GM10248 (cell line): Measurements from ENCODE around the gene RAB27B.

Experiments used
- CTCF ChIA-PET: fragments of 300-600 bp; sonication (Branson Sonifier 250); formaldehyde crosslinking; extraction: SDS; loops from one replicate; lab custom pipeline; 2021; ENCODE audit warnings: antibody characterized with exemption; lab: Yijun Ruan, JAX
- POLR2A ChIA-PET: fragments of 350-650 bp; sonication (Branson Sonifier 250); formaldehyde crosslinking; extraction: SDS; loops from one replicate; lab custom pipeline; 2020; ENCODE audit warnings: antibody characterized with exemption; lab: Yijun Ruan, JAX
- DNase-seq: peaks from one replicate; pipeline ENCODE4 v3.0.0; 2012; ENCODE audit errors: extremely low spot score
- CTCF ChIP-seq: IDR thresholded peaks from 2 replicates; pipeline ENCODE4 v1.5.1; 2012; ENCODE audit warnings: mild to moderate bottlenecking, low read depth; ENCODE audit errors: extremely low read depth, missing control alignments, control extremely low read depth

Gene RAB27B

DNA sequence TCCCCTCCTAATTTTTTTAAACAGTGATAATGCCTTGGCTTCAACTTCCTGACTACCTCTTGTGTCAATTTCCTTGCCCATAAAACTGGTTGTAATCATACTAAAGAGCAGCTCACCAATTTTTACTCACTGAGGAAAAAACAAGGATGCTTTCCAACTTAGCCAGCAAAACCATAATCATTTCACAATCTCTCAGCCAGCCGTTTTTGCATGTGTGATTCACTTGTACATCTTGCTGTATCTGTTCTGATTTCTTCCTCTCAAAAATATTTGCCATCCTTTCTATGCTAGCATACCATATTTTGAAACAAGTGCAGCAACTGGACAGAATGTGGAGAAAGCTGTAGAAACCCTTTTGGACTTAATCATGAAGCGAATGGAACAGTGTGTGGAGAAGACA, 60.7 kb downstream of the RAB27B start:
- DNase-seq: no peak

GRCh38 chr18:54899500-54899899, 71.2 kb downstream of the RAB27B start:
- POLR2A ChIA-PET: no interaction called here
- CTCF ChIA-PET: no interaction called here
- no peak for TF ChIP-seq CTCF

More for the DNA sequence above, 60.7 kb downstream of the RAB27B start:
- ChIA-PET CTCF (no interaction called here), POLR2A (no interaction called here)
- no peak for TF ChIP-seq CTCF

GRCh38 chr18:54900290-54900689, 72.0 kb downstream of the RAB27B start:
- ChIA-PET CTCF (no interaction called here), POLR2A (no interaction called here)
- TF ChIP-seq CTCF: no peak
- no peak for DNase-seq

More at GRCh38 chr18:54899500-54899899, 71.2 kb downstream of the RAB27B start:
- DNase-seq: no peak

DNA sequence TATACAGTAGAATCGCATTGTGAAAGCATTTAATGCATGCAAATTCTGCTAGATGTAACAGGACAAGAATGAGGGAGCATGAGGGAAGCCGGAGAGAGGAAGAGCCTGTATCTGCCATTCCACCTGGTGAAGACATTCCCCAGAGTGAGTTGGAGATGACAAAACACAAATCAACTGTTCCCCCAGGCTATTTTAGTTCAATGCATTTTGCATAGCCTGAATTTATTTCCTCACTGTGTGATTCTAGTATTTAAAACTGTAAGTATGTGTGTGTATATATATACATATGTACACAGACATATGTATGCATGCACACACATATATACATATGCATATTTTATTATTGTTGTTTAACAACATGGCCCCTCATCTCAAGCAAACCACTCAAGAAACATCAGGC, 76.3 kb downstream of the RAB27B start:
- ChIA-PET POLR2A (no interaction called here), CTCF (no interaction called here)
- DNase-seq: no peak
- TF ChIP-seq CTCF: no peak

GRCh38 chr18:54905629-54906028, 77.4 kb downstream of the RAB27B start:
- TF ChIP-seq CTCF: no peak
- no peak for DNase-seq
- POLR2A ChIA-PET: no interaction called here
- CTCF ChIA-PET: no interaction called here

- CTCF ChIA-PET: no interaction called here
- DNase-seq: no peak
Observed at GRCh38 chr18:54906331-54907185, 78.3 kb downstream of the RAB27B start.

More at GRCh38 chr18:54906331-54907185, 78.3 kb downstream of the RAB27B start:
- no peak for TF ChIP-seq CTCF
- POLR2A ChIA-PET: no interaction called here
